ENCODE data around the gene SPSB1.
"Not testable (repeated sequence)": the region's sequence is repeated elsewhere in the genome, so short reads cannot be mapped to it uniquely, and the experiment has no call there.

The SPSB1 gene

DNA sequence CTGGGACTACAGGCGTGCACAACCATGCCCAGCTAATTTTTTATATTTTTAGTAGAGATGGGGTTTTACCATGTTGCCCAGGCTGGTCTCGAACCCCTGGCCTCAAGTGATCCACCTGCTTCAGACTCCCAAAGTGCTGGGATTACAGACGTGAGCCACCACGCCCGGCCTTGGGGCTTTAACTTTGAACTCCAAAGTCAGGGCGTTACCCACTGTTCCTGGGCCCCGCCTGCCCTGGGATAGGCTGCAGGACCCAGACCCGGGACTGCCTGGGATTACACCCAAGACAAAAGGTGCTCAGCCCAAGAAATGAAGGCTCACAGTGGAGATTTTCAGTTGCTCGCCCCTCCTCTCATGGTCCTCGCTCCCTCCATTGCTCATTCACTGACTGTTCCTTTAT lies 92.7 kb downstream of the SPSB1 start:
- not testable (repeated sequence) for DNase-seq (ENCODE audit: extremely low read depth in 1 of 2, low read depth in 1 of 2)

- no peak for DNase-seq (ENCODE audit: extremely low read depth in 1 of 2, low read depth in 1 of 2)
Observed at GRCh38 chr1:9385801-9386573, 93.3 kb downstream of the SPSB1 start.

DNA sequence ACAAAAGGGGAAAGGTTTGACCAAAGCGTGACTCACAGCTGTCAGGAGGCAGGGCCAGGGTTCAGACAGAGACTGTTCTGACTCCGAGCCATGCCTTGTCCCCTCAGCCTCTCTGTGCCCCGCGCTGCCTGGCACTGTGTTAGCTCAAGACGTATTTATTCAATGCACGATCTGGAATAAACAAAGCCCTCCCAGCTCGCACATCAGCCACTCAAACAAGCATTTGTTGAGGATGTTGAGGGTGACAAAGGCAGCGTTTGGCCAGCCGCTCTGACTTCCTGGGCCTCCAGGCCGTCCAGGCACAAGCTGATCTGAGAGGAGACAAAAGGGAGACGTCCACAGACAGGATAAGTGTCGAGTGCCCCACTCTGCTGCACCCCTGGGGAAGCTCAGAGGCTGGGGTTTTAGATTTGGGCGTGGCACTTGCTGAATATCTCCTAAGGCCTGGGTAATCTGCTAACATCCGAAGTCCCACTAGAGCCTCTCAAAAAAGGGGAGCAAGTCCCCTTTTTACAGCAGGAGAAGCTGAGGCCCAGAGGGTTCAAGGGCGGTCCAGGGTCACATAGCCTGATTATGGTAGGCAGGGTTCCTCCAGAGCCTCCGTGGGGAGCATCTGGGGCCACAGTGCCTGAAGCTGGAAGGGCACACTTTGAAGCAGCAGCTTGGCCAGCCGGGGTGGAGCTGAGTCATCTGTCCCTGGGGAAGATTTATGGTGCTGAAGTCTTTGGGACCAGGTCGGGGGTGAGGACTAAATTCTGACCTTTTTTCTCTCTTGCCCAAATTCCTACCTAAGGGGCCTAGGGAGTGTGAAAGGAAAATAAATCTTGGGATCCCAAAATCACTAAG lies 95.9 kb downstream of the SPSB1 start:
- DNase-seq (ENCODE audit: extremely low read depth in 1 of 2, low read depth in 1 of 2): no peak

GRCh38 chr1:9389968-9390367 lies 97.3 kb downstream of the SPSB1 start:
- no peak for DNase-seq (ENCODE audit: extremely low read depth in 1 of 2, low read depth in 1 of 2)

DNA sequence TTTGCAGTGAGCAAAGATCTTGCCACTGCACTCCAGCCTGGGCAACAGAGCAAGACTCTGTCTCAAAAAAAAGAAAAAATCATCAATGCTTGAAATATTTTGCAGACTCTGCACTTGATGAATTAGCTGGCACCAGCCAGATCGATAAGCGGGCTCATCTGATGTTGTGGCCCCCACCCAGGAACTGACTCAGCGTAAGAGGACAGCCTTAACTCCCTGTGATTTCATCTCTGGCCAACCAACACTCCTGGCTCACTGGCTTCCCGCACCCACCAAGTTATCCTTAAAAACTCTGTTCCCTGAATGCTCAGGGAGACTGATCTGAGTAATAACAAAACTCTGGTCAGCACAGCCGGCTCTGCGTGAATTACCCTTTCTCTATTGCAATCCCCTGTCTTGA lies 98.9 kb downstream of the SPSB1 start:
- no peak for DNase-seq (ENCODE audit: extremely low read depth in 1 of 2, low read depth in 1 of 2)

GRCh38 chr1:9394010-9394409 lies 101.3 kb downstream of the SPSB1 start:
- no peak for DNase-seq (ENCODE audit: extremely low read depth in 1 of 2, low read depth in 1 of 2)

- no peak for DNase-seq (ENCODE audit: extremely low read depth in 1 of 2, low read depth in 1 of 2)
Observed at GRCh38 chr1:9395018-9395417, 102.3 kb downstream of the SPSB1 start.

DNA sequence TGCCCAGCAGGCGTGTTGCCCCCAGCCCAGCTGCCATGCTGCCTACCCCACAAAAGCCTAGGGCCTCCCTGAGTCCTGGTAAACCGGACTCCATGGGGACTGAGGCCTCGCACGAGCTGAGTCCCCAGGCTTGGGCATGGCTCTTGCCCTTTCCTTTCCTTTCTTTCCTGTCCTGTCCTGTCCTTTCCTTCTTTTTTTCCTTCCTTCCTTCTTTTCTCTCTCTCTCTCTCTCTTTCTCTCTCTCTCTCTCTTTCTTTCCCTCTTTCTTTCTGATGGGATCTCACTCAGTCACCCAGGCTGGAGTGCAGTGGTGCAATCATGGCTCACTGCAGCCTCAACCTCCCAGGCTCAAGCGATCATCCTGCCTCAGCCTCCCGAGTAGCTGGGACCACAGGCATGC lies 104.4 kb downstream of the SPSB1 start:
- no peak for DNase-seq (ENCODE audit: extremely low read depth in 1 of 2, low read depth in 1 of 2)

DNA sequence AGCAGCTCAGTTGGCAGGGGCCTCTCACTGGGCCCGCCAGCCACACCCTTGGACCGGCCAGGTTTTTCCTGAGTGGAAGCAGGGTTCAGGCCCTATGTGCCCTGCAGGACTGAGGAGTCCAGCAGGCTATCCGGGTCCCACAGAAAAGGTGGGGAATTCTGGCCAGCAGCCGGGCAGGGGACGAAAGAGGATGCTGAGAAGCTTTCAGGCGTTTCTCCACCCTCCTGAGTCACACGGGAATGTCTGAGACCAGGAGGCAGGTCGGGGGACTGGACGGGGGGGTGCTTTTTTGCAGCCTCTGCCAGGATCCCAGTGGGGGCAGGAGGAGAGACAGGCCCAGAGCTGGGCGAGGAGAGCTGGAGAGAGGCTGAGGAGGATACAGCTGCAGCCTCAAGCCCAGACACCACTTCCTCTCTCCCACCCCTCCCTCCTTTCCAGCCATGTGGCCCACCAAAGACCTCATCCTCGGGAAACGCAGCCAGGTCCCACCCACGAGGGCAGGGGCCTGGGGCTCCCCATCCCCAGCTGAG lies 105.4 kb downstream of the SPSB1 start:
- DNase-seq (ENCODE audit: extremely low read depth in 1 of 2, low read depth in 1 of 2): no peak

- DNase-seq (ENCODE audit: extremely low read depth in 1 of 2, low read depth in 1 of 2): no peak
Observed at GRCh38 chr1:9399510-9400424, 107.1 kb downstream of the SPSB1 start.

DNA sequence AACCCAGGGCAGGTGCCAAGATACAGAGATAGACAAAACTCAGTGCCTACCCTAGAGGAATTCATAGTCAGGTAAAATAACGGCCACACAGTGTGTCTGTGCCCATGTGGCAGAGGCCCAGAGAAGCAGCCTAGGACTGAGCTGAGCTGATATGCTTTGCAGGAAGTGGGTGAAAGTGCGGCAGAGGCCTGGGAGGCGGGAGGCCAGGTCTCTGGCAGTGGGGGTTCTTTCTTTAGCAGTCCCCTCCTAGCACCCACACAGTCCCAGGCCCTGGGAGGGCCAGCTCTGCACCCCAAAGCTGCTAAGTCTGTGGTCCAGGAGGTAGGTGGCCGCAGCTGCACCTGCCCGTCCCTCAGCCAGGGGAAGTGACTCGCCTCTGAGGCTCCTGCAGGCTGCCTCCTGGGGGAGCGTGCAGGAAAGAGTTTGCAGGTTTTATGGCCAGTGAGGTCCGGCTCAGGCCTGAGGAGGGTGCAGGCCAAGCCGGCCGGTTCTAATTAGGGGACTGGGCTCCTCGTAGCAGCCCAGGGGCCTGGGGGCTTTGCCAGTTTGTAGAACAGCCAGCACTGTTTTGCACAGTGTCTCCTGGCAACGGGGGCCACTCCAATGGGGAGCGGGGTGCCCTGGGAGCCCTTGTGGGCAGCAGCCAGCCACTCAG lies 107.9 kb downstream of the SPSB1 start:
- no peak for DNase-seq (ENCODE audit: extremely low read depth in 1 of 2, low read depth in 1 of 2)

GRCh38 chr1:9401080-9401453 lies 108.4 kb downstream of the SPSB1 start:
- DNase-seq (ENCODE audit: extremely low read depth in 1 of 2, low read depth in 1 of 2): no peak

DNA sequence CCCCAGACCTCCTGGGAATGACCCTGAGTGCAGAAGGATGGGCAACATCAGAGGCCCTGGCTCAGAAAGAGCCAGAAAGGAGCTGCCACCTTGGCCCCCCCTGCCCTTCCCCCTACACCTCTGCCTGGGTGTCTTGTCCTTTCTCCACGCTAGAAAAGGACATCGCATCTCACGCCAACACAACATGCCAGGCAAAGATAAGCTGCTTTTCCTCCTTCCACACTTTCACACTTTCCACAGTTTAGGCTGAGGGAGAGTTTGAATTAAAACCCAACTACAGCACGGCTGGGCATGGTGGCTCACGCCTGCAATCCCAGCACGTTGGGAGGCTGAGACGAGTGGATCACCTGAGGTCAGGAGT lies 109.5 kb downstream of the SPSB1 start:
- no peak for DNase-seq (ENCODE audit: extremely low read depth in 1 of 2, low read depth in 1 of 2)

- no peak for DNase-seq (ENCODE audit: extremely low read depth in 1 of 2, low read depth in 1 of 2)
Observed at GRCh38 chr1:9402717-9403225, 110.1 kb downstream of the SPSB1 start.

DNA sequence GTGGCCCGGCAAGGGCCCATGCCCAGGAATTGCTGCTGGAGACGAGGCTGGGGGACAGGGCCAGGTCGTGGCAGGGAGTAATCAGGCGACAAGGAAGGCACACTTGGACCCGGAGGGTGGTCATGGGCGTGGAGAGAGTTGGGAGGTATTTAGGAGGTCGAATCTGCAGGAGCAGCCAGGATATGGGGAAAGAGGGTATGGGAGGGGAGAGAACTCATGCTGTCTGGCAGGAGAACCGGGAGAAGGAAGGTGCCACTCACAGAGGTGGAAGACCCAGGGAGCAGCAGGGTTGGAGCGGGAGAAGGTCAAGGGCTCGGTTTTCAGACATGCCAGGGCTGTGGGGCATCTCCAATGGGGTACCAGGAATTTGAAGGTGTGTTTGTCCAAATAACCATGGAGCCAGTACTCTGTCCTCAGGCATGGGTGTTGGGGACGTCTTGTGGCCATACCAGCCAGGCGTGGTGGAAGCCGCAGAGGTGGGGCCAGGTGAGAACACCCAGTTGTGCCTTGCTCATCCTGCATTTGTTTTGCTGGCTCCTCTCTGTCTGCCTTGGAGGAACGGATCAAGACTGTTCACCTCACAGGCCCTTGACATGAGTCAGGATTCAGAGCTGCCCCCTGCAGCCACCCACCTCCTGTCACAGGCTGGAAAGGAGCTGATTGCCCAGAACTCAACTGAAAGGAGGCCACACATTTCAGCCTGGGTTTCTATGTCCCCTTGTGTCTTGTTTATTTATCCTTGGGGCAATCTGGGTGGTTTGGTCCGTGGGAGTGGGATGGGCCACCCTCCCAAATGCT lies 111.6 kb downstream of the SPSB1 start:
- DNase-seq (ENCODE audit: extremely low read depth in 1 of 2, low read depth in 1 of 2): no peak

- DNase-seq (ENCODE audit: extremely low read depth in 1 of 2, low read depth in 1 of 2): no peak
Observed at GRCh38 chr1:9406111-9406510, 113.4 kb downstream of the SPSB1 start.

- no peak for DNase-seq (ENCODE audit: extremely low read depth in 1 of 2, low read depth in 1 of 2)
Observed at GRCh38 chr1:9410737-9411297, 118.1 kb downstream of the SPSB1 start.

DNA sequence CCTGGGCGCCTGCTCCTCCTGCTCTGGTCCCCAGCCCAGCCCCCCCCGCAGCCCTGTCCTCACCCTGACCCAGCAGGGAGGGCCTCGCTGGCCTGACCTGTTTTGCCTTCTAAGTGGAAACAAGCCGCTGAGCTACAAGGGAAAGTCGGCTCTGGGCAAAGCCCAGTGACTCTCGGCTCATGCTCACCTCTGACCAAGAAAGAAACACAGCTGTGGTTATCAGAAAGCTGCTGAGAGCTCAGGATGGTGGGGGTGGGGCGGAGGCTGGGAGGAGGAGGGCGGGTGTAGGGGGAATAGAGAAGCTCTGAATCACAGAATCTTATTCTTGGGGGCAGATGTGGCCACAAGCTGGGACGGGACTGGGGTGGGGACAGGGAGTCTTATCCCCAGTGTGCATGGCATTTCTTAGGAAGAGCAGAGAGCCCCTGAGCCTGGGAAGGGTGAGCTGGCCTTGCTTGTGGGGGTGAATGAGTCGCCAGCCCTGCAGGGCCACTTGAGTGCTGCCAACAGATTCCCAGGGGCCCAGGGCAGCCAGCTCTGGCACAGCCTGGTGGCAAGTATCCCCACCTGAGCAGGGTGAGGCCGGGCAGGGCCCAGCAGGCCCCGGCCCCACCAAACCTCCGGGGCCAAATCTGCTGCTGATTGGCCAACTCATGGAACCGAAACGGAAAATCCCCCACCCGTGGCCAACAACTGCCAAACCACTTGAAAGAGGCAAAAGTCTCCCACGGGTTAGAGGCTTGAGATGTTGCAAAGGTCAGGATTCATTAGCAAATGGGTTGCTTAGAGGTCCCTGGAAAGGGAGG lies 120.6 kb downstream of the SPSB1 start:
- peak; percentile 50 to 75 for DNase-seq (ENCODE audit: extremely low read depth in 1 of 2, low read depth in 1 of 2)
